ENCODE data around the gene TWIST2.

TWIST2 gene

GRCh38 chr2:238925281-238925680 is 77.4 kb downstream of the TWIST2 start:
- no peak for DNase-seq

GRCh38 chr2:238925816-238926521 is 78.1 kb downstream of the TWIST2 start:
- DNase-seq: no peak

- DNase-seq: no peak
Measured at GRCh38 chr2:238926761-238927611, 79.1 kb downstream of the TWIST2 start.

- no peak for DNase-seq
Measured at GRCh38 chr2:238927746-238928519, 80.0 kb downstream of the TWIST2 start.

GRCh38 chr2:238928520-238929241 is 80.8 kb downstream of the TWIST2 start:
- no peak for DNase-seq

GRCh38 chr2:238929242-238930081 is 81.6 kb downstream of the TWIST2 start:
- DNase-seq: no peak

- no peak for DNase-seq
Measured at GRCh38 chr2:238930216-238930615, 82.3 kb downstream of the TWIST2 start.

- DNase-seq: no peak
Measured at GRCh38 chr2:238936162-238937052, 88.5 kb downstream of the TWIST2 start.

- no peak for DNase-seq
Measured at GRCh38 chr2:238938003-238938400, 90.1 kb downstream of the TWIST2 start.

GRCh38 chr2:238938401-238939055 is 90.6 kb downstream of the TWIST2 start:
- DNase-seq: no peak

GRCh38 chr2:238939074-238939473 is 91.2 kb downstream of the TWIST2 start:
- no peak for DNase-seq

- DNase-seq: no peak
Measured at GRCh38 chr2:238939521-238940403, 91.9 kb downstream of the TWIST2 start.

- no peak for DNase-seq
Measured at GRCh38 chr2:238940806-238941205, 92.9 kb downstream of the TWIST2 start.

GRCh38 chr2:238941262-238941792 is 93.4 kb downstream of the TWIST2 start:
- no peak for DNase-seq

- DNase-seq: no peak
Measured at GRCh38 chr2:238942080-238942725, 94.3 kb downstream of the TWIST2 start.

GRCh38 chr2:238942726-238943300 is 94.9 kb downstream of the TWIST2 start:
- no peak for DNase-seq

GRCh38 chr2:238943338-238944067 is 95.6 kb downstream of the TWIST2 start:
- DNase-seq: no peak
